Mesothelial cell of epicardium (in vitro differentiated cells): ENCODE measurements around the gene ROM1. TPM values are rescaled to one million over a fixed set of nuclear protein-coding genes. Genes with fewer than 3 reads are reported as not detected.
A peak's percentile ranks its signal among the peaks of the same experiment; 100 is the strongest.
"Not testable (repeated sequence)": the region's sequence is repeated elsewhere in the genome, so short reads cannot be mapped to it uniquely, and the experiment has no call there.

ENCODE experiments used
- DNase-seq, 2 experiments: peaks; one replicate each; pipeline ENCODE4 v3.0.0; 2021; ENCODE audit warnings: low spot score in 2 of 2; ENCODE audit not compliant: unreplicated experiment in 2 of 2
- H3K27ac Mint-ChIP-seq: 2 replicates; pipeline ENCODE4 v1.8.0; 2021; ENCODE audit warnings: mixed read lengths
- H3K27me3 Mint-ChIP-seq: 2 replicates; pipeline ENCODE4 v1.8.0; 2021; ENCODE audit warnings: low read depth, mixed read lengths
- H3K36me3 Mint-ChIP-seq: 2 replicates; pipeline ENCODE4 v1.8.0; 2021; ENCODE audit warnings: mixed read lengths
- H3K4me1 Mint-ChIP-seq: 2 replicates; pipeline ENCODE4 v1.8.0; 2021; ENCODE audit warnings: mixed read lengths
- H3K4me3 Mint-ChIP-seq: 2 replicates; pipeline ENCODE4 v1.8.0; 2021; ENCODE audit warnings: mild to moderate bottlenecking, moderate library complexity, mixed read lengths
- H3K9me3 Mint-ChIP-seq: 2 replicates; pipeline ENCODE4 v1.8.0; 2021; ENCODE audit warnings: mixed read lengths
- total RNA-seq: library from RNA; stranded (reverse); gene quantifications from 3 replicates; pipeline ENCODE4 v1.2.1, GENCODE V29; 2021
- TF ChIP-seq, protein P1 (sequence below): fragments of 200-600 bp; sonication (generic); IDR thresholded peaks from one replicate; pipeline ENCODE4 v1.5.0; 2021; ENCODE audit warnings: antibody characterized with exemption; ENCODE audit not compliant: unreplicated experiment

Gene ROM1
- total RNA-seq, 1 donor from 2014 or later = 2.5 TPM

DNA sequence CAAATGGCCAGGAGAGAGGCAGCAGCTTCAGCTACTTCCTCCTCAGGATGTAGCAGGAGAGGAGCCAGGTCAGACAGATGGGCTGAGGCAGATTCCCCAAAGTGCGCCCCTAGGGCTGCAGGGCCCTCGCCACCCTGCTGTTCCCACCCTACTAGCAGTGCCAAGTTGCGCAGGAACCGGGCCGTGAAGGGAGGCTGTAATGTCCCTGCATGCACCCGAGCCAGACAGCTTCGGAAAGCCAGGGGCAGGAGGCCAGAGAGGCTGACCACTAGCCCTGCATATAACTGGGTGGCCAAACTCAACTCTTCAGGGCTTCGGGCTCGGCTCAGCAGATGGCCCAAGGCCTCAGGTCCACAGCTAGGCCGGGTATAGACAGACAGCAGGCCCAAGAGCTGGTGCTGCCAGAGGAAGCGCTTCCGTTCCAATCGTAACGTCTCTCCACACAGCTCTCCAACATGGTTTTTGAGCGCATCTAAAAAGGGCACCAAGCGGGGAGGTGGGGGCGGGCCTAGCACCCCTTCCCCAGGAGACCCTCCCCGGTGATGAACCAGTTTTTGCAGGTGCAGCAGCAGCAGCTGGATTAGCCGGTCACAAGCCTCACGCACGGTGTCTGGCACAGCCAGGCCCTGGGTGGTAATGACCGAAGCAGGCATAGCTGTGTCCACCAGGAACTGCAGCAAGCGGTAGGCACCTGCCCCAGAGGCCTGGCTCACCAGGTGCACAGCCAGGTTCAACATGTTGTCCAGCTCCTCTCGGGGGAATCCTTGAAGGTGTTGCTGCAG lies 35.3 kb downstream of the ROM1 start:
- H3K36me3 Mint-ChIP-seq = peaks cover 4% of the 10 kb centered on the region
- no peak overlapping the region for H3K4me3 Mint-ChIP-seq
- H3K9me3 Mint-ChIP-seq = no peaks in the 10 kb centered on the region
- no peak for DNase-seq
- no peak overlapping the region for H3K27ac Mint-ChIP-seq
- peaks cover 22% of the 10 kb centered on the region for H3K4me1 Mint-ChIP-seq
- H3K27me3 Mint-ChIP-seq = no peaks in the 10 kb centered on the region
- TF ChIP-seq, protein P1, sequence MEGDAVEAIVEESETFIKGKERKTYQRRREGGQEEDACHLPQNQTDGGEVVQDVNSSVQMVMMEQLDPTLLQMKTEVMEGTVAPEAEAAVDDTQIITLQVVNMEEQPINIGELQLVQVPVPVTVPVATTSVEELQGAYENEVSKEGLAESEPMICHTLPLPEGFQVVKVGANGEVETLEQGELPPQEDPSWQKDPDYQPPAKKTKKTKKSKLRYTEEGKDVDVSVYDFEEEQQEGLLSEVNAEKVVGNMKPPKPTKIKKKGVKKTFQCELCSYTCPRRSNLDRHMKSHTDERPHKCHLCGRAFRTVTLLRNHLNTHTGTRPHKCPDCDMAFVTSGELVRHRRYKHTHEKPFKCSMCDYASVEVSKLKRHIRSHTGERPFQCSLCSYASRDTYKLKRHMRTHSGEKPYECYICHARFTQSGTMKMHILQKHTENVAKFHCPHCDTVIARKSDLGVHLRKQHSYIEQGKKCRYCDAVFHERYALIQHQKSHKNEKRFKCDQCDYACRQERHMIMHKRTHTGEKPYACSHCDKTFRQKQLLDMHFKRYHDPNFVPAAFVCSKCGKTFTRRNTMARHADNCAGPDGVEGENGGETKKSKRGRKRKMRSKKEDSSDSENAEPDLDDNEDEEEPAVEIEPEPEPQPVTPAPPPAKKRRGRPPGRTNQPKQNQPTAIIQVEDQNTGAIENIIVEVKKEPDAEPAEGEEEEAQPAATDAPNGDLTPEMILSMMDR = no peak

DNA sequence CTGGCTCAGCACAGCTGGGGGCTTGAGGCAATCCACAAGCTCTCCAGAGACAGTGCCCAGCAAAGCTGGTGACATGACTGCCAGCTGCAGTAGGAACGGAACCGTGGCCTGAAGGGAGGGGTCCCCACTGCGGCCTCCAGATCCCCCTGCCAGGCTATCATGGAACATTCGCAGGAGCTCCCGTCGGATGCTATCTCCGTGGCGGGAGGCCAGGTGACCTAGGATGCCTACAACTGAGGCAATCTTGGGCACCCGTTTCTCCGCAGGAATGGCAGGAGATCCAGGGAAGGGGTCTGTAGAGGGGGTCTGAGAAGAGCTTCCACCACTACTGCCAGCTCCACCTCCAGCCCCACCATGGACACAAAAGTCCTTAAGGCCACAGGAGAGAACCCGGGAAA lies 35.9 kb downstream of the ROM1 start:
- no peak for DNase-seq
- TF ChIP-seq, protein P1 = no peak
- H3K4me3 Mint-ChIP-seq = no peak overlapping the region
- no peaks in the 10 kb centered on the region for H3K27me3 Mint-ChIP-seq
- peaks cover 25% of the 10 kb centered on the region for H3K4me1 Mint-ChIP-seq
- H3K27ac Mint-ChIP-seq = no peak overlapping the region
- no peaks in the 10 kb centered on the region for H3K9me3 Mint-ChIP-seq
- H3K36me3 Mint-ChIP-seq = peaks cover 4% of the 10 kb centered on the region

DNA sequence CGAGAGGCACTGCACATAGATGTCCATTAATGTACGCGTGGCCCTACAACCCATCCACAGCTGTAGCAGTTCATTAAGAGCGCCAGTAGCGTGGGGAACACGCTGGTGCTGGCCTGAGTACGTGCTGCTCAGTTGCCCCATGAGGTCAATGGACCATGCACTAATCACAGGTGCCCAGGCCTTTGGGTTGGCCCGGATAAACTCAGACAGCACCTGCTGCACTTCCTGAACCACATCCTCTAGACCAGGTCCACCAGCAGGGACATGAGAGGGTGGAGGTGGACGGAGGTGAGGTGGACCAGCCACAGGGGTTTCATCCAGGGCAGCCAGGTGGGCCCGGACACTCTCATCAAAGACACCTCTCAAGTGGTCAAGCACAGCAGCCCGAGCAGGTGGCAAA lies 36.4 kb downstream of the ROM1 start:
- H3K36me3 Mint-ChIP-seq = peaks cover 4% of the 10 kb centered on the region
- TF ChIP-seq, protein P1 = no peak
- no peaks in the 10 kb centered on the region for H3K9me3 Mint-ChIP-seq
- DNase-seq = no peak
- peaks cover 25% of the 10 kb centered on the region for H3K4me1 Mint-ChIP-seq
- no peak overlapping the region for H3K27ac Mint-ChIP-seq
- H3K27me3 Mint-ChIP-seq = no peaks in the 10 kb centered on the region
- no peak overlapping the region for H3K4me3 Mint-ChIP-seq

DNA sequence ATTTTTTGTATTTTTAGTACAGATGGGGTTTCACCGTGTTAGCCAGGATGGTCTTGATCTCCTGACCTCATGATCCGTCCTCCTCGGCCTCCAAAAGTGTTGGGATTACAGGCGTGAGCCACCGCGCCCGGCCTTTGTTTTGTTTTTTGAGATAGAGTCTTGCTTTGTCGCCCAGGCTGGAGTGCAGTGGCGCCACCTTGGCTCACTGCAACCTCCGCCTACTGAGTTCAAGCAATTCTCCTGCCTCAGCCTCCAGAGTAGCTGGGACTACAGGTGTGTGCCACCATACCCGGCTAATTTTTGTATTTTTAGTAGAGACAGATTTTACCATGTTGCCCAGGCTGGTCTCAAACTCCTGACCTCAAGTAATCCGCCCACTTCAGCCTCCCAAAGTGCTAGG lies 37.2 kb downstream of the ROM1 start:
- not testable (repeated sequence) for H3K4me3 Mint-ChIP-seq, DNase-seq, H3K9me3 Mint-ChIP-seq, H3K27me3 Mint-ChIP-seq, H3K36me3 Mint-ChIP-seq
- peak overlapping the region; percentile 12 for H3K27ac Mint-ChIP-seq
- peaks cover 22% of the 10 kb centered on the region for H3K4me1 Mint-ChIP-seq

DNA sequence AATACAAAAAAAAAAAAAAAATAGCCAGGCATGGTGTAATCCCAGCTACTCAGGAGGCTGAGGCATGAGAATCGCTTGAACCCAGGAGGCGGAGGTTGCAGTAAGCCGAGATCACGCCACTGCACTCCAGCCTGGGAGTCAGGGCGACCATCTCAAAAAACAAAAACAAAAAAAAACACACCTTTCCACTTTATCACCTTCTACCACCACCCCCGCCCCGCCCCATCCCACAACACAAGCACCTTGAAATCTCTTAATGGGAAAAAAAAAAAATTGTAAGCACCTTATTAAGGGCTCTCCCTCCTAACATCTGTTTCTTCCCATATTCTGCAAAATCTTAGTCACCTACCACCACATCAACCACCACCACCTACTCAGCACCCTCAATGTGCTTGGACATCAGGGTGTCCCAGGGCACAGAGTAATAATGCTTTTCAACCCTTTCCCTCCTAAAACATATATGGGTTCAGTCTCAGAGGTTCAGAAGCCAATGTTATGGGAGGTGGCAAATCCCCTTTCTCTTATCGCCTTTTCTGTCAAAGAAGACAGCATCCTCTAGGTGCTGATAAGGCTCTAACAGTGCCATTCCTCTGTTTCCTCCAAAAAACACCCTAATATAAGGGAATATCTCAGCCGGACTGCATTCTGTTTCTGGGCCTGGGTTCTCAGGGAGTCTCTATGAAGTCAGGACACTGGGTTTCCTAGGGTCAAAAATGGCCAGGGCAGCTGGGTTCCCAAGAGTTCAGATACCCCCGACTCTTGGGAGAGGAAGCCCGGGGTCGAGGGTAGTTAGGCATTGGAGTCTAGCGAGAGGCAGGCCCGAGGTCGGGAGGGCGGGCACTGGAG lies 39.3 kb downstream of the ROM1 start:
- DNase-seq = no peak
- TF ChIP-seq, protein P1 = no peak
- no peaks in the 10 kb centered on the region for H3K9me3 Mint-ChIP-seq
- H3K27me3 Mint-ChIP-seq = no peaks in the 10 kb centered on the region
- H3K36me3 Mint-ChIP-seq = peaks cover 4% of the 10 kb centered on the region
- H3K4me3 Mint-ChIP-seq = peak overlapping the region; percentile 90
- peak overlapping the region; percentile 96 for H3K27ac Mint-ChIP-seq
- peaks cover 12% of the 10 kb centered on the region for H3K4me1 Mint-ChIP-seq

- H3K9me3 Mint-ChIP-seq = no peaks in the 10 kb centered on the region
- no peak for DNase-seq
- peaks cover 4% of the 10 kb centered on the region for H3K36me3 Mint-ChIP-seq
- no peak overlapping the region for H3K27ac Mint-ChIP-seq
- H3K4me1 Mint-ChIP-seq = peaks cover 12% of the 10 kb centered on the region
- H3K27me3 Mint-ChIP-seq = no peaks in the 10 kb centered on the region
- H3K4me3 Mint-ChIP-seq = peak overlapping the region; percentile 18
- TF ChIP-seq, protein P1 = no peak
Observed at GRCh38 chr11:62654297-62654696, 41.2 kb downstream of the ROM1 start.
